HCT116 (cell line): ENCODE data around the gene FAM131B. TPM values are rescaled to one million over a fixed set of nuclear protein-coding genes. Genes with fewer than 3 reads are reported as not detected.

Experiments used
- ATAC-seq: fragments of 200-7000 bp; cut with Tn5 transposase; 2 replicates; pipeline ENCODE4 v1.9.1; 2020; ENCODE audit warnings: mild to moderate bottlenecking, moderate library complexity
- BruUV-seq: library from RNA; stranded (reverse); fragments of 400-500 nt; replicated peaks from 2 replicates; lab custom pipeline; 2021; lab: Mats Ljungman, UMichigan
- CTCF ChIA-PET: fragments of 300-600 bp; sonication (Branson Sonifier 250); formaldehyde crosslinking; loops from one replicate; lab custom pipeline; 2021; ENCODE audit warnings: antibody characterized with exemption; lab: Charles Lee
- POLR2A ChIA-PET: fragments of 300-600, 350-600 bp; sonication (Branson Sonifier 250); formaldehyde crosslinking; loops from one replicate; lab custom pipeline; 2021; ENCODE audit warnings: antibody characterized with exemption; lab: Charles Lee
- RAD21 ChIA-PET, 2 experiments: fragments of 300-600 bp; sonication (Branson Sonifier 250); formaldehyde crosslinking; loops; one replicate each; lab custom pipeline; 2023; ENCODE audit warnings: low total read pairs in 2 of 2; ENCODE audit not compliant: uncharacterized antibody in 2 of 2, unreplicated experiment in 2 of 2, low non-redundant PET in 1 of 2; lab: Charles Lee
- DNase-seq: peaks from one replicate; pipeline ENCODE4 v3.0.0-alpha.2; 2010; ENCODE audit warnings: low read depth, low spot score
- H2AFZ ChIP-seq: fragments of 200-600 bp; shearing (Covaris generic), sonication (generic); 2 replicates; pipeline ENCODE4 v1.6.1; 2017; ENCODE audit warnings: low read depth, mixed run types, mixed read lengths, antibody characterized with exemption, low read length; ENCODE audit not compliant: poor library complexity, severe bottlenecking
- H3K27ac ChIP-seq: 2 replicates; pipeline ENCODE4 v1.5.1; 2012; ENCODE audit warnings: low read depth, low read length
- H3K27me3 ChIP-seq: fragments of 200-600 bp; sonication (generic); 2 replicates; pipeline ENCODE4 v1.6.1; 2016; ENCODE audit warnings: mixed run types, low read length, mixed read lengths; ENCODE audit not compliant: insufficient read depth
- H3K36me3 ChIP-seq, 2 experiments: fragments of 200-500 bp in 1 of 2; fragments of 200-600 bp in 1 of 2; sonication (Bioruptor generic) in 1 of 2; sonication (generic) in 1 of 2; 2 replicates each; pipeline versions ENCODE4 v1.5.1 to v1.6.1; 2014 to 2016; ENCODE audit warnings: low read length in 2 of 2, inconsistent platforms in 1 of 2, mixed read lengths in 1 of 2, mixed run types in 1 of 2; ENCODE audit not compliant: insufficient read depth in 2 of 2, control insufficient read depth in 1 of 2
- H3K4me1 ChIP-seq, 2 experiments: fragments of 200-600 bp in 1 of 2; sonication (generic) in 1 of 2; 2 replicates each; pipeline versions ENCODE4 v1.5.1 to v1.6.1; 2012 to 2017; ENCODE audit warnings: low read length in 2 of 2, inconsistent platforms in 1 of 2, mild to moderate bottlenecking in 1 of 2, mixed read lengths in 1 of 2, mixed run types in 1 of 2, moderate library complexity in 1 of 2; ENCODE audit not compliant: insufficient read depth in 2 of 2, control insufficient read depth in 1 of 2
- H3K4me2 ChIP-seq: fragments of 200-600 bp; sonication (generic); 2 replicates; pipeline ENCODE4 v1.6.1; 2017; ENCODE audit warnings: mixed run types, low read length, mixed read lengths
- H3K4me3 ChIP-seq, 2 experiments: fragments of 200-600 bp in 1 of 2; sonication (generic) in 1 of 2; replicated peaks in 1 of 2; 2 replicates each; pipeline ENCODE4 v1.5.1; 2011 to 2016; ENCODE audit warnings: low read length in 2 of 2, control low read depth in 1 of 2, low read depth in 1 of 2, mild to moderate bottlenecking in 1 of 2, mixed read lengths in 1 of 2, mixed run types in 1 of 2
- H3K79me2 ChIP-seq: fragments of 200-600 bp; sonication (generic); 2 replicates; pipeline ENCODE4 v1.6.1; 2017; ENCODE audit warnings: mild to moderate bottlenecking, mixed run types, low read length, moderate library complexity, mixed read lengths; ENCODE audit not compliant: insufficient read depth
- H3K9ac ChIP-seq: fragments of 200-600 bp; sonication (generic); 2 replicates; pipeline ENCODE4 v1.6.1; 2016; ENCODE audit warnings: low read length, mixed read lengths
- H3K9me2 ChIP-seq: fragments of 200-600 bp; sonication (generic), shearing (Covaris generic); 2 replicates; pipeline ENCODE4 v1.6.1; 2017; ENCODE audit warnings: mixed run types, mild to moderate bottlenecking, moderate library complexity; ENCODE audit not compliant: insufficient read depth
- H3K9me3 ChIP-seq, 2 experiments: fragments of 200-500 bp in 1 of 2; fragments of 200-600 bp in 1 of 2; sonication (Bioruptor generic) in 1 of 2; sonication (generic) in 1 of 2; 2 replicates each; pipeline ENCODE4 v1.6.1; 2014 to 2017; ENCODE audit warnings: low read length in 2 of 2, mixed read lengths in 2 of 2, inconsistent platforms in 1 of 2, low read depth in 1 of 2, mild to moderate bottlenecking in 1 of 2, mixed run types in 1 of 2, moderate library complexity in 1 of 2; ENCODE audit not compliant: control insufficient read depth in 1 of 2, insufficient read depth in 1 of 2
- H4K20me1 ChIP-seq: fragments of 200-600 bp; sonication (generic), shearing (Covaris generic); 2 replicates; pipeline ENCODE4 v1.6.1; 2017; ENCODE audit warnings: mixed run types, mild to moderate bottlenecking, moderate library complexity; ENCODE audit not compliant: insufficient read depth
- EGR1 ChIP-seq: IDR thresholded peaks from 2 replicates; pipeline ENCODE4 v1.6.1; 2012; ENCODE audit warnings: low read depth
- EZH2 ChIP-seq: fragments of 200-600 bp; sonication (generic); IDR thresholded peaks from 2 replicates; pipeline ENCODE4 v1.6.1; 2017; ENCODE audit warnings: antibody characterized with exemption, mixed run types
- FOSL1 ChIP-seq: IDR thresholded peaks from 2 replicates; pipeline ENCODE4 v1.6.1; 2012; ENCODE audit warnings: low read depth
- JUND ChIP-seq: IDR thresholded peaks from 2 replicates; pipeline ENCODE4 v1.6.1; 2012
- POLR2A ChIP-seq: IDR thresholded peaks from 2 replicates; pipeline ENCODE4 v1.7.0; 2011; ENCODE audit warnings: borderline replicate concordance; ENCODE audit not compliant: insufficient read depth, insufficient read length; ENCODE audit errors: extremely low read depth
- SIN3A ChIP-seq: IDR thresholded peaks from 2 replicates; pipeline ENCODE4 v1.6.1; 2012; ENCODE audit warnings: low read depth
- SP1 ChIP-seq: IDR thresholded peaks from 2 replicates; pipeline ENCODE4 v1.6.1; 2012; ENCODE audit warnings: low read depth
- SRF ChIP-seq: IDR thresholded peaks from 2 replicates; pipeline ENCODE4 v1.6.1; 2012; ENCODE audit warnings: low read depth
- intact Hi-C: fragments of 100-400 bp; cut with micrococcal nuclease; formaldehyde crosslinking; loops from 2 replicates; pipeline ENCODE4 v1.10.0; 2022
- total RNA-seq: library from RNA; stranded (reverse); gene quantifications from one replicate; pipeline ENCODE4 v1.2.1, GENCODE V29; 2021; ENCODE audit not compliant: unreplicated experiment
- TF ChIP-seq, protein P1 (sequence below): IDR thresholded peaks from 2 replicates; pipeline ENCODE4 v1.6.1; 2012
- TF ChIP-seq, protein P2 (sequence below): IDR thresholded peaks from 2 replicates; pipeline ENCODE4 v1.6.1; 2012
- TF ChIP-seq, protein P3 (sequence below): IDR thresholded peaks from 2 replicates; pipeline ENCODE4 v1.6.1; 2011; ENCODE audit warnings: mild to moderate bottlenecking, low read length, moderate library complexity; ENCODE audit not compliant: insufficient replicate concordance; ENCODE audit errors: extremely low read depth

Gene FAM131B
- total RNA-seq, 1 experiment from 2014 or later = 0.20 TPM

DNA sequence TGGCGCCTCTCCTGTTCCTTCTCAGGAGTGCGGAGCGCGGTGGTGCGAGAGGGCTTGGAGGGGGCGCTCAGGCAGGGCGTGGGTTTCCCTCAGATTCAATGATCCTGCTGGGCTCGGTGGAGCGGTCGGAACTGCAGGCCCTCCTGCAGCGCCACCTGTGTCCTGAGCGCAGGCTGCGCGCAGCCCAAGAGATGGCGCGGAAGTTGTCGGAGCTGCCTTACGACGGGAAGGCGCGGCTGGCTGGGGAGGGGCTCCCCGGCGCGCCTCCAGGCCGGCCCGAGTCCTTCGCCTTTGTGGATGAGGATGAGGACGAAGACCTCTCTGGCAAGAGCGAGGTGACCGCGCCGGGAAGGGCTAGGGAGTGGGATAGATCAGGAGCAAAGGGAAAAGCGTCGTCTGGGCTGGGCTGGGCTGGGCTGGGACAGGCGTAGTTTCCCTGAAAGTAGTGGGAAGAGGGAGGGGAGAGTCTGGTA lies 17.0 kb downstream of the FAM131B start (continued):
- TF ChIP-seq, protein P1, sequence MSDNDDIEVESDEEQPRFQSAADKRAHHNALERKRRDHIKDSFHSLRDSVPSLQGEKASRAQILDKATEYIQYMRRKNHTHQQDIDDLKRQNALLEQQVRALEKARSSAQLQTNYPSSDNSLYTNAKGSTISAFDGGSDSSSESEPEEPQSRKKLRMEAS = peak; percentile 81
- no peak for TF ChIP-seq EGR1
- TF ChIP-seq, all 23 proteins: peak for 6

DNA sequence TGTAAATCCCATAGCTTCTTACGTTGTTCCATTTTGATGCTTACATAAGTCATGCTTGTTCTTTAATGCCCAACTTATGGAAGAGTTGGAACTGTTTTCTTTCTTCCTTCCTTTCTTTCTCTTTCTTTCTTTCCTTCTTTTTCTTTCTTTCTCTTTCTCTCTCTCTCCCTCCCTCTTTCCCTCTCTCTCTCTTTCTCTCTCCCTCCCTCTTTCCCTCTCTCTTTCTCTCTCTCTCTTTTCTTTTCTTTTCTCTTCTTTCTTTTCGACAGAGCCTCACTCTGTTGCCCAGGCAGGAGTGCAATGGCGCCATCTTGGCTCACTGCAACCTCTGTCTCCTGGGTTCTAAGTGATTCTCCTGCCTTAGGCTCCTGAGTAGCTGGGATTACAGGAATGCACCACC lies 18.9 kb downstream of the FAM131B start:
- no TSS peak for BruUV-seq
- H3K4me2 ChIP-seq = no peak overlapping the region
- H3K4me3 ChIP-seq = no peak overlapping the region
- no peaks in the 10 kb centered on the region for H4K20me1 ChIP-seq
- peaks cover 4 to 14% of the 10 kb centered on the region in 2 experiments; a peak in 3 of 4 replicates for H3K4me1 ChIP-seq
- no peak overlapping the region for H3K9ac ChIP-seq
- H3K9me2 ChIP-seq = no peaks in the 10 kb centered on the region
- H3K27me3 ChIP-seq = no peaks in the 10 kb centered on the region
- ChIA-PET RAD21 (no interaction called here), CTCF (no interaction called here), POLR2A (no interaction called here)
- TF ChIP-seq SIN3A (no peak), JUND (no peak), POLR2A (no peak), EZH2 (no peak), FOSL1 (no peak), SRF (no peak), SP1 (no peak)
- TF ChIP-seq, protein P2, sequence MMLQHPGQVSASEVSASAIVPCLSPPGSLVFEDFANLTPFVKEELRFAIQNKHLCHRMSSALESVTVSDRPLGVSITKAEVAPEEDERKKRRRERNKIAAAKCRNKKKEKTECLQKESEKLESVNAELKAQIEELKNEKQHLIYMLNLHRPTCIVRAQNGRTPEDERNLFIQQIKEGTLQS = no peak
- TF ChIP-seq, protein P3, sequence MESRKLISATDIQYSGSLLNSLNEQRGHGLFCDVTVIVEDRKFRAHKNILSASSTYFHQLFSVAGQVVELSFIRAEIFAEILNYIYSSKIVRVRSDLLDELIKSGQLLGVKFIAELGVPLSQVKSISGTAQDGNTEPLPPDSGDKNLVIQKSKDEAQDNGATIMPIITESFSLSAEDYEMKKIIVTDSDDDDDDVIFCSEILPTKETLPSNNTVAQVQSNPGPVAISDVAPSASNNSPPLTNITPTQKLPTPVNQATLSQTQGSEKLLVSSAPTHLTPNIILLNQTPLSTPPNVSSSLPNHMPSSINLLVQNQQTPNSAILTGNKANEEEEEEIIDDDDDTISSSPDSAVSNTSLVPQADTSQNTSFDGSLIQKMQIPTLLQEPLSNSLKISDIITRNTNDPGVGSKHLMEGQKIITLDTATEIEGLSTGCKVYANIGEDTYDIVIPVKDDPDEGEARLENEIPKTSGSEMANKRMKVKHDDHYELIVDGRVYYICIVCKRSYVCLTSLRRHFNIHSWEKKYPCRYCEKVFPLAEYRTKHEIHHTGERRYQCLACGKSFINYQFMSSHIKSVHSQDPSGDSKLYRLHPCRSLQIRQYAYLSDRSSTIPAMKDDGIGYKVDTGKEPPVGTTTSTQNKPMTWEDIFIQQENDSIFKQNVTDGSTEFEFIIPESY = no peak
- H3K9me3 ChIP-seq = no peaks in the 10 kb centered on the region
- DNase-seq = no peak
- H3K79me2 ChIP-seq = no peaks in the 10 kb centered on the region
- intact Hi-C loops = no loop called here
- H3K27ac ChIP-seq = no peak overlapping the region
- no peak overlapping the region for H2AFZ ChIP-seq
- no peaks in the 10 kb centered on the region for H3K36me3 ChIP-seq
- no peak for ATAC-seq
